HTR-8/SVneo (cell line): ENCODE data around the gene NOL4L.

Experiments used
- DNase-seq: peaks from one replicate; pipeline ENCODE4 v3.0.0; 2011; ENCODE audit warnings: low spot score, mixed read lengths; ENCODE audit not compliant: insufficient read length
- FAIRE-seq: peaks from 2 replicates; lab custom pipeline; 2011; peaks lifted over from hg19 to GRCh38; lab: Jason Lieb, UNC

NOL4L gene

GRCh38 chr20:32547753-32548034 lies 37.4 kb downstream of the NOL4L start:
- no peak for DNase-seq
- no peak for FAIRE-seq

DNA sequence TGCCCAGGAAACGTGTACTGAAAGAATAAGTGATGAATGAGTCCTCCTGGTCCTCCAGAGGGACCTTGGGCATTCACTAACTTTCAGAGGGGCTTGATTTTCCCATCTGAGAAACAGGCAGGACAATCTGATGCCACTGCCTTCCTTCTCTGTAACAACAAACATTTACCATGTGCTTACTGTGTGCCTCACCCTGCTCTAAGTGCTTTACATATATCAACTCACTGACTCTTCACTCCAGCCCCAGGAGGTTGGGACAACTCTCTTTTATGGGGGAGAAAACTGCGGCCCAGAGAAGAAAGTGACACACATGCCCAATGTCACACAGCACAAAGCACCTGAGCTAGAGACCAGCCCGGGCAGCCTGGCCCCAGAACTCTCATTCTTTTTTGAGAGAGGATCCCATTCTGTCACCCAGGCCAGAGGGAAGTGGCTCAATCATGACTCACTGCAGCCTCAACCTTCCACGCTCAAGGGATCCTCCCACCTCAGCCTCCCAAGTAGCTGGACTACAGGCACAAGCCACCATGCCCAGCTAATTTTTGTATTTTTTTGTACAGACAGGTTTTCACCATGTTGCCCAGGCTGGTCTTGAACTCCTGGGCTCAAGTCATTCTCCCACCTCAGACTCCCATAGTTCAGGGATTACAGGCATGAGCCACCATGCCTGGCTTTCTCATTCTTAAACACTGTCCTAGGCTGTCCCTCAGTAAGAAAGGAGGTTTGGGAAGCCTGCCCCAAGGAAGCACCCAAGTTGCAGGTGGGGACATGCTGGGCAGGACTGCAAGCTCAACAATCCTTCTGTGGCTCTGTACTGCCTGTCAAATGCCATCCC lies 38.0 kb downstream of the NOL4L start:
- FAIRE-seq (no peak), DNase-seq (no peak)

DNA sequence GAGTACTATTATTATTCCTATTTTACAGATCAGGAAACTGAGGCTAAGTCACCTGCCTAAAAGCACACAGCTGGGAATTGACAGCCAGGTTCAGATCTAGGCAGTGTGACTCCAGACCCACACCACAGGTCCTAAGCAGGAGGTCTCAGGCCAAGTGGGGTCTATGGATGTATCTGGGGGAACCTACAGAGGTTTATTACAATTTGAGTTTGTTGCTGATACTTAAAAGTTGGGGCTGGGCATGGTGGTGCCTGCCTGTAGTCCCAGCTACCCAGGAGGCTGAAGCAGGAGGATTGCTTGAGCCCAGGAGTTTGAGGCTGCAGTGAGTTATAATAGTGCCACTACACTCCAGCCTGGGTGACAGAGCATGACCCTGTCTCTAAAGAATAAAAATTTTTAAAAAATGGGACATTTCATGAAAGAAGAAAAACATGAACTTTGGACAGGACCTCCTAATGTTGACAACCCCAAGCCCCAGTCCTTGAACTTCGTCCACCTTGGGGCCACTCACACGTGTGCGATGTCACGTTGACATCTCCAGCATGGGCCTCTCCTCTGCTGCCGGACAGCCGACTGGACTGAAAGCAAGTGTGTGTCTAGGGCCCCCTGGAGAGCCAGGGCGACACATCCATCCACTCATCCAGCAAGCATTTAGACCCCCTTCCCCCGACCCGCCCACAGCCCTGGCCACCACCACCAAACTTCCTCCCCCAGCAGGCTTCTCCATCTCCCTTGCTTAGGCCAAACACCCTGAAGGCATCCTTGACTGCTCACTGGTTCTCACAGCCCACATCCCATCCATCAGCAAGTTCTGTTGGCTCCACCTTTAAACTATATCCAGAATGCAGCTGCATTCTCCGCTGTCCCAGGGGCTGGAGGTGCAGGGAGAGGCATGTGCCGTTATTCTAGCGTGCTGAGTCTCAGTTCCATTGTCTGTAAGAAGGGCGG lies 40.0 kb downstream of the NOL4L start:
- peak; percentile 48 for DNase-seq
- peak; percentile 28 for FAIRE-seq

GRCh38 chr20:32544260-32544722 lies 40.8 kb downstream of the NOL4L start:
- DNase-seq (no peak), FAIRE-seq (no peak)

GRCh38 chr20:32543570-32544259 lies 41.4 kb downstream of the NOL4L start:
- FAIRE-seq = no peak

GRCh38 chr20:32542259-32542615 lies 42.9 kb downstream of the NOL4L start:
- DNase-seq (no peak), FAIRE-seq (no peak)

More at GRCh38 chr20:32543570-32544259, 41.4 kb downstream of the NOL4L start:
- DNase-seq = no peak

- DNase-seq (no peak), FAIRE-seq (no peak)
These were observed 43.5 kb downstream of the NOL4L start for GRCh38 chr20:32541323-32542258.

DNA sequence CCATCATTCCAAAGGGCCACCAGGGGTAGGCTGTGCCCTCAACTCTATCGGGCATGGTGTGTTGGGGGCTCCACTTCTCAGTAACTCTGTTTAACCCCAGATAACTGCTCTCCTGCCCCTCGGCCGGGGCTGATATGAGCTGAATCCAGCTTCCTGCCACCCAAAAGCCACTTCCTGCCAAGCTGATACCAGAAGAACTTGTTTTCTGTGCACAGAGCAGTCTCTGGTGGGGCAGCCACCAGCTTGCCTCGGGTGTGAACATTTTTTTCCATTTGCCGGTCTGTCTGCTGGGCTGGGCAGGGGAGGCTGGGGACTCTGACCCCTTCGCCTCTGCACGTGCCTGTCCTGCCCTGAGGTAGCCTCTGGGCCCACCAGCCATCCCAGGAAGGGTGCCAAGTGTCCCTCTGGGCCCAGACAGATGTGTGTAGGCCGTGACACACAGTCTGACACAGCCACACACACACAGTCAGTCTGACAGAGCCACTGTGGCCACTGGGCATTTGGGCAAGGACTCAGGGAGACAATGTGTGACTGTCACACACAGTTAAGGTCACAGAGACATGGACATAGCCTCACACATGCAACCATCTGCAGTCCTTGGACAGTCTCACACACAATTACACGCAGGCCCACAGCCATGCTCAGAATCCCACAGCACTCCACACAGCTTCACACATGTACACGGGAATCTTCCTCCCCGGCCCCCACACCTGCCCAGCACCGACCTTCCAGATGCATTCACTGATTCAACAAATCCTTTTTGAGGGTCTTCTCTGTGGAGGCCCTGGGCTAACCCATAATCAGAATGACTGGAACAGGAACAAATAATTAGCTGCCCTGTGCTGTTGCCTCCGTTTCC lies 45.1 kb downstream of the NOL4L start:
- FAIRE-seq = no peak

GRCh38 chr20:32539026-32539816 lies 45.9 kb downstream of the NOL4L start:
- no peak for FAIRE-seq
- no peak for DNase-seq

More for the DNA sequence above, 45.1 kb downstream of the NOL4L start:
- DNase-seq = no peak

DNA sequence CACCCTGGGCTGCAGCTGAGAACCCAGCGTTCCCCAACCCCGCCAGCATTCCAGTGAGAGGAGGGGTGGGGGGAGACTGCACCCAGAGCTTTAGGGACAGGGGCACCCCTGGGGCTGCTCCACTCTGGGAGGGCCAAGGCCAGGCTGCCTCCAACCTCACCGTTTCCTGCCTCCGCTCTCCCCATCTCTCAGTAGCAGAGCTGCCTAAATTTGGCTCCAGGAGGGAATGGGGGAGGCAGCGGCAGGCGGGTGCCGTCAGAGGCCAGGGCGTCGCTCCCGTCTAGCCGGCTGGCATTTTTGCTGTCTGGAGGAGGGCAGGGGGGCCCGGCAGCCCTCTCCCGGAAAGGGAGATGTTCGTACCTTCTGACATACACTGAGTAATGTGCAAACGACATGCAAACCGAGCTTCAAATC lies 46.6 kb downstream of the NOL4L start:
- no peak for FAIRE-seq
- no peak for DNase-seq

DNA sequence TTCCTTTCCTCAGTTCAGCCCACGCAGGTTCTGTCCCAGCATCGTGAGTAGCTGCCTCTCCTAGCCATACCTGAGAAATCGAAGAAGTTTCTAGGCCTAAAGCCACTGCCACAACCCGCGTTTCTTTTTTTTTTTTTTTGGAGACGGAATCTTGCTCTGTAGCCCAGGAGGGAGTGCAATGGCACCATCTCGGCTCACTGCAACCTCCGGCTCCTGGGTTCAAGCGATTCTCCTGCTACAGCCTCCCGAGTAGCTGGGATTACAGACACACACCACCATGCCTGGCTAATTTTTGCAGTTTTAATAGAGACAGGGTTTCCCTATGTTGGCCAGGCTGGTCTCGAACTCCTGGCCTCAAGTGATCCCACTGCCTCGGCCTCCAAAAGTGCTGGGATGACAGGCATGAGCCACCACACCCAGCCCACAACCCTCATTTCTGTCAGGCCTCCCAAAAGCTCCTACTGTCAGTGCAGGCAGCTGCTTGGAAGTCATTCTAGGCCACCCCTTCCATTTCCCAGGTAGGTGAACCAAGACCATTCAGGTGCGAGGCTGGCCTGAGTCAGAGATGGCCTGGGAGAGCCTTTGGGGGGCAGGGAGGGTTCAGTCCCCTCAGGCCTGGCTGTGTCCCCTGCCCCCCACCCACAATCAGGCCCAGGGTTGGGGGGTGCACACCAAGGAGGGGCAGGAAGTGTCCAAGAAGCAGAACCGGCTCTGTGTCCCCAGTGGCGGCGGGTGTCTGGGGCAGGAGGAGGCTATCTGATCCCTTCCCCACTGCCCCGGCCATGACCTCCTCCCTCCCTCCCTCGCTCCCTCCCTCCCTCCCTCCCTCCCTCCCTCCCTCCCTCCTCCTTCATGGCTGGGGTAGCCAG lies 47.2 kb downstream of the NOL4L start:
- no peak for FAIRE-seq
- DNase-seq = no peak

- DNase-seq (no peak), FAIRE-seq (no peak)
These were observed 48.1 kb downstream of the NOL4L start for GRCh38 chr20:32536851-32537656.

DNA sequence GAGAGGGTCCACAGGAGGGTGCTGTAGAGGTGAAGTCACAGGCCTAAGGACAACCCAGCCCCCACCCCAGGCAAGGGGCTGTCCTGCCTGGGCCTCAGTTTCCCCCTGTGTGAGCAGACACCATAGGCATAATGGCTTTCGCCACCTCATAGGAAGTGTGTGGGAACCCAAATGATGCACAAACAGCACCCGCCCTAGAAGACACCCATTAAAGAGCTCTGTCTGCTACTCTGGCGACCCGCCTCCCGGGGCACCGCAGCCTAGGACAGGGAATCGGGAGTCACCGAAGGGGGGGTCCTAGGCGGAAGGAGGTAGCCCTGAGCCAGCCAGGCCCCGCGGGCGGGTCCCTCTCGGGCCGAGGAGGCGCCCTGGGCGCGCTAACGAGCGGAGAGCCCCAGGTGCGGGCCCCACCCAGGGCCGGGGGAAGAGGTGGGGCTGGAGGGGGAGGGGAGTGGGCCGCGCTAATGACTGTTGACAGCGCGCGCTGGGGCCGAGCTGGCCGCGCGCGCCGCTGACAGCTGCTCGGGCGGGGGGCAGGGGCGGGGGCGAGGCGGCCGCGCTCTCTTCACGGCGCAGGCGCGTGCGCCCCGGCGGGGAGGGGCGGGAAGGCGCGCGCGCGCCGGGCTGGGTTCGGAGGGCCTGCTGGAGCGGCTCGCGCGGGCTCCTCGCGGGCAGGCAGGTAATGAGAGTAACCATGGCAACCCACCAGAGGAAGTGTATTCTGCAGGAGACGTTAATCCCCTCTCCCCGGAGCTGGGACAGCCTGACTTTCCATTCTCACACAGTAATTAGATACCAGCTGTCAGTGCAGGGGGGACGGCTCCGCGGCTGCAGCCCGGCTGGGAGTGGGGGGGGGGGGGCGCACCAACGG lies 48.9 kb downstream of the NOL4L start:
- FAIRE-seq (no peak), DNase-seq (peak; percentile 73)

DNA sequence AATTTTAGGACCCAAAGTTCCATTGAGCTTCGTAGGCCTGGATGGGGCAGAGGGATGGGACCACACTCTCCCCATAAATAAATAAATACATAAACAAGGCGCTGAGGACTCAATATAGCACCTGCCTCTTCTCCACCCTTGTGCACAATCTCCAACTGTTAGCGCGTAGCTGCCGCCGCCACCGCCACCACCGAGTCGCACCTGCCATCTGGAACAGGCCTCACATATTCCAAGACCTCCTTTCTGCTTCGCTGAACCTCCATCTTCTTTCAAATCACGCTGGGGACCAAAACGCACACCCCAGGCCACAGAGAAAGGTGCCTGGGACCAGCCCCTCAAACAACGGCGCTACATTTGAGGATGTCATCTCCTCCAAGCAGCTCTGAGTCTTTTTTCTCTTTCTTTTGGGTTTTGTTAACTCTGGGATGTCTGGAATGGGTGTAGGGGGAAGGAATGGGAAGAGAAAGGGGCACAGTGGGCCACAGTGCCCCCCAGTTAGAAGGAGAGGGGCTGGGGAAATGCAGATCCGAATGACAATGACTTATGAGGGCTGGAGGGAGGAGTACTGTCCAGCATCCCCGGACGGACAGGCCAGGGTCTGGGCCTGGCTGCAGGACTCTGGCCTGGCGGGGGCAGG lies 49.7 kb downstream of the NOL4L start:
- FAIRE-seq (no peak), DNase-seq (no peak)
